HG03439 (cell line): ENCODE results near the gene CTR9.

Experiments
- ATAC-seq: cut with Tn5 transposase; IDR thresholded peaks from one replicate; pipeline ENCODE4 v1.9.1; 2021; ENCODE audit warnings: mild to moderate bottlenecking, moderate library complexity; ENCODE audit not compliant: unreplicated experiment

The CTR9 gene

DNA sequence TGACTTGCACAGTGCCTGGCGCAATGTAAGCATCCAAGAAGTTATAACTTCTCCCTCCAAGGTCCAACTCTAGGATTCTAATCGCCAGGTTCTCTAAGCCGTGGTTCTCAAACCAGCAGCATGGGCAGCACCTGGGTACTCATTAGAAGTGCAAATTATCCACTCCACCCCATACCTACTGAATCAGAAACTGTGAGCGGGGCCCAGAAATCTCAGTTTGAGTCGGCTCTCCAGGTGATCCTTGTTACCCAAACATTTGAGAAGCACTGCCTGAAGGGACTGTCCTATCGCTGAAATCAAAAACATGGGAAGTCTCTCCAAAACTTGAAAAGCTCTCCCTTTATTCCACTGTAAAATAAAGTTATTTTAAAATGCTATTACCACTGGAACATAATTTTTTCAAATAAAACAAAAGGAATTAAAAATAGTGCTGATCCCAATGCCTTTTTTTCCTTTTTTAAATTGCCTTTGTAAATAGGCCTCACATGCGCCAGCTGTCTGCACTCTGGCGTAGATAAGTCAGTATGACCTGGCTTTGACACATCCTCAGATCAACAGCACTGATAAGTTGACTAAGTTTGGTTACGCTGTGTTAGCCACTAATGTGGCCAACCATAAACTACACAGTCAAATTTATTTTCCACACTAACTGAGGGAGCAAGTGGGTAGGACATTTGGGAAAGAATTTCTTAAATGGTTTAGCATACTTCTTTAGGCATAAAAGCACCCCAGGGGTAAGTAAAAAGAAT, 8.4 kb upstream of the CTR9 start:
- ATAC-seq: no peak

DNA sequence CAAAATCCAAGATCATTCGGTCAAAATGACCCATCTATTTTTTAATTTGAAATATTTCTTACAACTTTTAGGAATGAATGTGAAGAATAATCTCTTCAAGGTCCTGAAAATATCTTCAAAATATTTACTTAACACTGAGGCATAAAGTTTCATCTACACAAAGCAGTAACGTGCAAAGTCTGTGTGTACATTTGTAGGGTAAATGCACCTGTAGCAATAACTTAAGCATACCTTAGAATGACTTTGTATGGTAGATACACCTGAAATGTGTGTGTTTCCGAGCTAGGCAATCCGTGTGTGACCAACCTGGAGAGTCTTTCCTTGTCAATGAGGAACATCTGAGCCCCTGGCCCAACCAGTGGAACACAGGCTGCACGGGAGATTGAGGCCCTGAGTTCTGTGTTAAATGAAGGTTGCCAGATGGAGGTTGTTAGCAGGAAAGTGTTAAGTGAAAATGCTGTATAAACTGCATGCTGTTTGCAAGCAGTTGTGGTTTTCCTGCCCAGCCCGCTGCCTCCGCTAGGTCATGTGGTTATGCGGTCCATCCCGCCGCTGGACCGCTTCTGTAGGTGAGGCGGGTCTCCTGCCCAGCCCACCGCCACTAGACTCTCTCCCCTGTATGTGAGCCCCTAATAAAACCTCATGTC, 7.6 kb upstream of the CTR9 start:
- ATAC-seq: no peak

DNA sequence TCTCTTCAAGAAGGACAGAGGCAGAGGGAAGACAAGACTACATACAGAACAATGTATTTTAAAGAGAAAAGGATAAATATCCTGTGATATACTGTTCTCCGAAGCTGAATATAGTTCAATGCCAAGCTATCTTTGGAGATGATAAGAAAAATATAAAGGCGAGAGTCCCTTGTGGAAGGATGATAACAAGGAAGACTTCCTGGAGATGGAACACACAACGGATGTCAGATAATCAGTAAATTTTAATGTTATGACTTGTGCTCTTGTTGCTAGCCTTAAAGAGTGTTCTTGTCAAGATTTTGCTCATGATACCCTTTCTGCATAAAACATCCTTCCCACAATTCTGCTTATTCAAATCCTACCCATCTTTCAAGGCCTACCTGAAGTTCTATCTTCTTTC, 6.8 kb upstream of the CTR9 start:
- ATAC-seq: no peak

DNA sequence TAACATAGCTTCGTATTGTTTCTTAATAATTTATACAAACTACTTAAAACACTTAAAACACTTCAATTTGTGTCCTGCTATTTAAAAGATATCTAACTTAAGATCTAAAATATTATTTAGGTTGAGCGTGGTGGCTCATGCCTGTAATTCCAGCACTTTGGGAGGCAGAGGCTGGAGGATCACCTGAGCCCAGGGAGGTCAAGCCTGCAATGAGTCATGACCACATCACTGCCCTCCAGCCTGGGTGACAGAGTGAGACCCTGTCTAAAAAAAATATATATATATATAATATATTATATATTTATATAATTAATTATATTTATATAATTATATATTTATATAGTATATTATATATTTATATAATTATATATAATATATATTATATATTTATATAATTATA, 4.2 kb upstream of the CTR9 start:
- no peak for ATAC-seq

DNA sequence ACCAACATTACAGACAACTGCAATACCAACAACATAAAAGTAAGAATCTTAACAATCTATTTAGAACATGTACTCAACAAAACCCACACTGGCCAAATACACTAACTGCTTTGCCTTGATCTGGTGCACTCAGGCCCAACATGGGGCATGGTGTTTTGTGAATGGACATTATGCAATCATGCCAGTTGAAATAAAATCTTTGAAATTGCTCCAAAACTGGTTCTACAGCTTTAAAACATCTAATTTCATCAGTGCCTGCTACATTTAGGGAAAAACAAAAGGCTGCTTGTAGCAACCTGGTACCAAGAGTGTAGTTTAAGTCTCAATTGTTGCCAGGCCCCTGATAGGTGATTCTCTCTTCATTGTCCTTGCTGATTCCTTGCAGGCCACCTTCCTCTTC, 3.3 kb upstream of the CTR9 start:
- no peak for ATAC-seq

DNA sequence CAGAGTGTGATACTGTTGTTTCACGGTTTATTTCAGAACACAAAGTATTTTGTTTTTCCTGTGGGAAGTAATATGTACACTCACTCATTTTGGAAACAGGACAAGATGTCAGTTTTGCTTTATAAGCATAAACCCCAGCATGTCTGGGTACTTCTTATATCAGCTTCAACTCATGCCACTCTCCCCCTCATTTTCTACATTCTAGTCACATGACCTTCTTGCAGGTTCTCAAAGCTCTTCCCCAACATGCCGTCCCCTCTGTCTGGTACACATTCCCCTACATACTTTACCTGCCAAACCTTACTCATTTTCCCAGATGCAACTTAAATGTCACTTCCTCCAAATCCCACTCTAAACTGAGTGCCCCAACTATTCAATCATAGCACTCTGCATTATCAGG, 1.6 kb upstream of the CTR9 start:
- no peak for ATAC-seq

DNA sequence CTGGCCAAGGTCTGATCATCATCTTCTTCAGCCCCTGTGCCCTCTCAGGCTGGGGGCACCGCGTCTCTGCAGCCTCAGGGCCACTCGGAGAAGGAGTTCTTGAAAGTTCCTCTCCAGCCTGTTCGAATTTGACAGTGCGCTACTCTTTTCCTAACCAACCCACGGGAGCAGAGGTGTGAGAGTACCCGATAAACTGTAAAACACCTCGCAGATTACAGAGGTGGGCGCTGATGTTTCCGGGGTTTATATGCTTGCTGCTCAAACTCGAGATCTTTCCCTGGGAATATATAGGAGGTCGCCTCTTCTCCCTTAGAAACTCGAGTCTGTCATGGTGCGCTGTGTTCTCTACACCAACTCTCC, 515 bp downstream of the CTR9 start:
- peak; percentile 37 for ATAC-seq

DNA sequence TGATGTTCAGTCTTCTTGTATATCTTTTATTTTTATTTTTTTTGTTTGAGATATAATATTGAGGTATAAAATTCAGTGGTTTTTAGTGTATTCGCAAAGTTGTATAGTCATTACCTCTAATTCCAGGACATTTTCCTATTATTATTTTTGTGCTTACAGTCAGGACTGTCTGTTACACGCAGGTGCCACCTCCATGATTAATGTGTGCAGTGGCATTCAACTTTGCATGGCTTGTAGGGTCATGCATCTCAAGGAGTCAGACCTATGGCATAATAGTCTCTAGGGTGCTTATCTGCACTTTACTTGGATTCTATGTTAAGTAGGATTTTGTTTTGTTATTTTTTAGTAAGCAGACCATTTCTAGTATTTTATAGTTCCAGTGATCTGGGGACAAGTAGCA, 1.0 kb downstream of the CTR9 start:
- ATAC-seq: no peak

DNA sequence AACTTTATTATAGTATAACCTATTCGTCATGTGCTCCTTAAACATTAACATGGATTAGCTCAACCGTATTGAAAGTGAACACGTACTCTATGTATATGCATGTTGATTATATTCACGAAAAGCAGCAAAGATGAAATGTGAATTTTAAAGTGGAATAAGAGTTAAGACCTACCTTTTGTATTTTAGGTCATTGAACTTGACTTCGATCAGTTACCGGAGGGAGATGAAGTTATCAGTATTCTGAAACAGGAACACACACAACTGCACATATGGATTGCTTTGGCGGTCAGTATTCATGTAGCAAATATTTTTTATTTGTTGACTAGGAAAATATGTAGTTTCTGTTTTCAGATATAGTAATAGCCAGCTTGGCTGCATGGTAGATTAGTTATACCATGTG, 1.4 kb downstream of the CTR9 start:
- ATAC-seq: no peak

DNA sequence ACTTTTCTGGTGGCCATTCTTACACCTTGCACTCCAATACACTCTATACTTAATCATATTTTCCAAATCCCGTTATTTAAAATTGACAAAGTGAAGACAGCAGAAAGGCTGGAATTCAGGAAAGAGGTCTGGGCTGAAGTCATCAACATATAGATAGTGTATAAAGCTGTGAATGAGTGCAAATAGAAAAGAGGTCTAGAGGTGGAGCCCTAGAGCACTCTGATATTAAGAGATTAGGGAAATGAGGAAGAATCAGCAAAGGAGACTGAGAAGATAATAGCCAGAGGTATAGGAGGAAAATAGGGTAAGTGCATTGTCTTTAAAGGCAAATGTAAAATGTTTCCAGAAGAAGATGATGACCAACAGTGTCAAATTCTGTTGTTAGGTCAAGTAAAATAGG, 7.9 kb downstream of the CTR9 start:
- no peak for ATAC-seq

DNA sequence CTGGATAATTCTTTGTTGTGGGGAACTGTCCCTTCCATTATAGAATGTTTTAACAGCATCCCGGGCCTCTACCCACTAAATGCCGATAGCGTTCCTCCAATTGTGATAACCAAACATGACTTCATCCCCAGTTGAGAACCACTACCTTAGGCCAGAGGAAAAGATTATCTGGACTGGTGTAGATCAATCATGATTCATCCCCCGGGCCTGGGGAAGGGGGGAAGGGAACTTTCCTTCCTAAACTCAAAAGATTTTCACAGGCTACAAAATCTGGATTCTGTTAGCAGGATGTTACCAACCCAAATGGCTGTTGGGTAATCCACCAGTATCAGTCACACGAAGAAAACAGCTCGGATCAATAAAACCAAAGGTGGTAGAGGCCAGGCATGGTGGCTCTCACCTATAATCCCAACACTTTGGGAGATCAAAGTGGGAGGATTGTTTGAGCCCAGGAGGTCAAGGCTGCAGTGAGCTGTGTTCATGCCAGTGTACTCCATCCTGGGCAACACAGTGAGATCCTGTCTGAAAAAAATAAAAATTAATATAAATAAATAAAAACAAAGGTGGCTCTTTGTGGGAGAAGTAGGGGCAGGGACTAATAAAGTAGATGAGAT, 10.1 kb downstream of the CTR9 start:
- ATAC-seq: no peak

DNA sequence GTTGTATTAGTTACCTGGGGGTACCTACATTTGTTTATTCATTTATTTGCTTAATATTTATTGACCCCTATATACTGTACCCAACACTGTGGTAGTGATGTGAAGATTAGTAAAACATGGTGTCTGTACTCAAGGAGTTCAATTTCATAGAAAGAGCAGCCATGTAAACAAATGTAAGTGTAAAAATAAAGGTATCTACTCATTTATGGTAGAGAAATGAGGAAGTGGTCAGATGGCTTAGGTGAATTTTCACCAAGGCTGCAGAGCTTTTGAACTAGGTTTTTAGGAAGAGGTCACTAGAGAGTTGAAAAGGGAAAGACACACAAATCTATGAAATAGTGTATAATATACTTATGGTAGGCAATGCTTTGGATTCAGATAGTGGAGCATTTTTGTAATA, 11.1 kb downstream of the CTR9 start:
- ATAC-seq: peak; percentile 73

DNA sequence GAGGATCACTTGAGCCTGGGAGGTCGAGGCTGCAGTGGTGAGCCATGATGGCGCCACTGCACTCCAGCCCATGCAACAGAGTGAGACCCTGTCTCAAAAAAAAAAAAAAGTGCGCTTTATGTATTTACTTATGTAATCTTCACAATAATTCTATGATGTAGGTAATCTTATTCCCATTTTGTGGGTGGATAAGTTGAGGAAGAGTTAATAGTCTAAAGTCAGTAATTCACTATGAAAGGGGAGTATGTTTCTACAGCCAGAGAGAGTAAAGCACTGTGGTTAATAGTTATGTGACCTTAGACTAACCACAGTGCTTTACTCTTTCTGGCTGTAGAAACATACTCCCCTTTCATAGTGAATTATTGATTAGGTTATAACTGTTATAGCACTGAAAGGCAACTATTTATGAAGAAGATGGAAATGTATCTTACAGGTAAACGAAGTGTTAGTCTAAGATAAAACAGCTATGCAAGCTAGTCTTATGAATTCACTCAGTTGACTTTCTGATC, 11.9 kb downstream of the CTR9 start:
- no peak for ATAC-seq

DNA sequence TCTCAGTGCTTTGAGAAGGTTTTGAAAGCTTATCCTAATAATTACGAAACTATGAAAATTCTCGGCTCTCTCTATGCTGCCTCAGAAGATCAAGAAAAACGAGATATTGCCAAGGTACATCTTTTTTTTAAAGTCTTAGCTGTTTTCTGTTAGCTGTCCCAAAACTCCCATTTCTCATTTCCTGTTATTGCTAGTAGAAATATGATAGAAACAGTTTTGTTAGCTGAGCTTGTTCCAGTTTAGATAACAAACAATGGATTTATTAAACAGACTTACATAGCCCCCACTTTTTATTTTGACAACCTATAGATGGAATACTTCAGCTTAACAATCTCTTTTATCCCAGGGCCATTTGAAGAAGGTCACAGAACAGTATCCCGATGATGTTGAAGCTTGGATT, 12.7 kb downstream of the CTR9 start:
- ATAC-seq: no peak

DNA sequence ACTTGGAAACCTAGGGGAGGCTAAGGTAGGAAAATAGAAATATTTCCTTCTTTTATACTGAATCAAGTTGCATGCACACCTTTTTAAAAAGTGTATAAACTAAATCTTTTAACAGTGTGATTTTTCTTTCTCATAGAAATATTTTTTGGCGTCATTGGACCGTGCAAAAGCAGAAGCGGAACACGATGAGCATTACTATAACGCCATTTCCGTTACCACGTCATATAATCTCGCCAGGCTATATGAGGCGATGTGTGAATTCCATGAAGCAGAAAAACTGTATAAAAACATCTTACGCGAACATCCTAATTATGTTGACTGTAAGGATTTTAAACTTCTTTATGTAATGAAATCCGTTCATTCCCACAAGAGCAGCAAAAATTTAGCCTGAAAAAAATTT, 13.4 kb downstream of the CTR9 start:
- no peak for ATAC-seq

DNA sequence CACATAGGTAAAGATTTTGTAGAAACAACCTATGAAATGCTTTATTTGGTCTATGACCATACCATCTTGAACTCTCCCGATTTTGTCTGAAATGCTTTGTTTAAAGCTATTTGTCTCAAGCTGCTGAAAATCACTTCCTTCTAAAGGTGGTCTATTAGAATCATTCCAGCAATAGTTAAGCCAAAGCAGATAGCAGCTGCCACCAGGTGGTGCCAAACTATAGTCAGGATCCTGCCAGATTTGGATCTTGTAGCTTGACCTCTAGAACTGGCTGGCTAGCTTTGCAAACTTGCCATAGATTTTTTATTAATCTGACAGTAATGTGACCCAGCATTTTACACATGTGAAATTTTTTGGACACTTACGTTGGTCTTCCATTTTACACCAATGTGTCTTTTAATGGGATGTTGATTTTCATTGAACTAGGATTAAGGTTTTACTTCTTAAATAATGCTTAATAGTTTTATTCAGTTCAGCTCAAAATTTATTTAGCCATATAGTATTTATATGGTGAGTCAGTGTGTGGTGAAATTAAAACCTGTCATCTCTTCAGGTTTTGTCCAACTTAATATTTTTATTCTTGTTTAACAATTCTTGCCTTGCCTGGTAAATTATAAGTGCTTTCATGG, 19.7 kb downstream of the CTR9 start:
- no peak for ATAC-seq

DNA sequence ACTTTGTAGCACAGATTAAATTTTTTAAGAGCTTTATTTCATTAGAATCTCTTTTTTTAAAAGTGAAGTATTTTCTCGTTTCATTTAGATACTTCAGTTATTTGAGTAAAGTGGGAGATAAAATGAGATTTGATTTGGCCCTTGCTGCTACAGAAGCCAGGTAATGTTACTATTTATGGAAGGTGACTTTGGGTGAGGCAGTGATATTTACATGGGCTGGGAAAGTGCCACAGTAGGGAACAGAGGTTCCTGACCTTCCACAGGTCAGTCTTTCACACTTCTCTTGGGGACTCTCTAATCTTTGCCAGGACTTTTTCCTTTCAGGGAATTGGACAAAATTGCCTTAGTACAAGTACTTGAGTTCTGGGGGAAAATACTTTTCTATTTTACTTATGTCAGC, 20.4 kb downstream of the CTR9 start:
- ATAC-seq: no peak

DNA sequence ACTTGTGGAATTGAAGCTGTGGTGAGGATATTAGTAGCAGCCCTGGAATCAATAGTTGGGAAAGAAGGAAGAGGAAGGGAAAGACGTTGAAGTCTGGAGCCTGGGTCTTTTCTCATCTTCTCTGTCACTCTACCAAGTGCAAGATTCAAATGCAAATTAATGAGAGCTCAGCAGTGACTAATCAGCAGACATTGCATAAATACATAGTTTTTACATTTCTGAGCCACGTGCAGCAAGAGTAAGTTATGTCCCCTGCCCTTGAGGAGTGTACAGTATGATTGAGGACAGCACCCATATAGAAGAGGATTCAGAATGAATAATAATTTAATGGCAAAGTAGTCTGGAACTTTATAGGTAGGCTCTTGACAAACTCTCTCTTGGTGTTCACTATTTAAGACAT, 23.8 kb downstream of the CTR9 start:
- no peak for ATAC-seq

DNA sequence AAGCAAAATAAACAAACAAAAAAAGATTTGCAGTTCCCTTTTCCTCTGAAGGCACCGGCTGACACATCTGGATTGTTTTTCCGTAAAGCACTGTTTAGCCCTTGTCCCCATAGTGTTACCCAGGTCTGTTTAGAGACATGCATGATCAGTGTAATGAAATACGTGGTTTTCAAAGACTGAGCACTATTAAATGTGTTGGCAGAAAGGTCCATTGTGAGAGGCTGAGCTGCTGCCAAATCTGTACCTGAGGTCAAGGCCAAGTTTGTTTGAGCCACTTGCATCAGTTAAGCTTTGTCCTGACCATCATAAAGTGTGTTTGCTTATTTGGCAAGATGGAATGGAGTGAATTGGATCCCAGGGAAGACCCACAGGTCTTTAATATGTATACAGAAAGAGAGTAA, 26.3 kb downstream of the CTR9 start:
- no peak for ATAC-seq

DNA sequence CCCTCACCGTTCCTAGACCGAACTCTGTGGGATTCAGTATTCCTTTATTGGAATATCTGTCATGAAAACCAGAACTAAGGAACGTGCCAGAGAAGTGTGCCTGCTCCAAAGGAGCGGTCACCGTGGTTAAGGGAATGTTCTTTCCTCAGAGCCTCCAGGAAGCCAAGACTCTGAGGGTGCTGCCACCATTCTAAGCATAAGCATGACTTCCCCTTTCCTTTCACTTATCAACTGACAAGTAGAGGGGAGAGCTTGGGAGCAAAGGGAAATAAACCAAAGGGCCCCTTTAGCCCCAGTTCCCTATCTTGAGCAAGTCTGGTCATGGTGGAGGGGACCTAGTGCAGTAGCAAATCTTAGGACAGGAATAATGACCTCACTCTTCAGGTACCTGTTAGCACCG, 26.8 kb downstream of the CTR9 start:
- ATAC-seq: no peak

DNA sequence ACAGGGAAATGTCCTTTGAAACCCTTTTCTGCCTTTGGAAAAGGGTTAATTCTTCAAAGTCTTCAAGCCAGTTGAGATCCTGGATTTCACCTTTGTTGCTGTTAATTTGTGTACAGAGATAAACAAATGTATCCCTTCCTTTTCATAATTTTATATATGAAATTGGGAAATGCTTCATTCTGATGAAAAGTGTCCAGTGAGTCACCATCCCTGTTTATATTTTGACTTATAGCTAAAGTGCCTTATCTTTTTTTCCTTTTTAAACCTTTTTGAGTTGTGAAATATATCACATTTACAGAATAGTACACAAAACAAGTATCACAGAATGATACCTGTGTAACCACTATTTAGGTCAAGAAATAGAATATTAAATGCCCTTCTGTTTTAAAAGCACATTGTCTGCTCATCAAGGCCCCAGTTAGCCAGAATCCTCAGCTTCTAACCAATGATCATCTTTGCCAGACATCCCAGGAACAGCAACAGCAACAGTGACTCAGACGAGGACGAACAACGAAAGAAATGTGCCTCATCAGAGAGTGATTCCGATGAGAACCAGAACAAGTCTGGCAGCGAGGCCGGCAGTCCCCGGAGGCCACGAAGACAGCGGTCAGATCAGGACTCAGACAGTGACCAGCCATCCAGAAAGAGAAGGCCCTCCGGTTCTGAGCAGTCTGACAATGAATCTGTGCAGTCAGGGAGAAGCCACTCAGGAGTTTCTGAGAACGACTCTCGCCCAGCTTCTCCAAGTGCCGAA, 27.3 kb downstream of the CTR9 start:
- ATAC-seq: no peak
